HCT116 (cell line): ENCODE results near the gene ACOT7. TPM values are rescaled to one million over a fixed set of nuclear protein-coding genes. Genes with fewer than 3 reads are reported as not detected.

Experiments used
- ATAC-seq: fragments of 200-7000 bp; cut with Tn5 transposase; 2 replicates; pipeline ENCODE4 v1.9.1; 2020; ENCODE audit warnings: mild to moderate bottlenecking, moderate library complexity
- BruUV-seq: library from RNA; stranded (reverse); fragments of 400-500 nt; replicated peaks from 2 replicates; lab custom pipeline; 2021; lab: Mats Ljungman, UMichigan
- CTCF ChIA-PET: fragments of 300-600 bp; sonication (Branson Sonifier 250); formaldehyde crosslinking; loops from one replicate; lab custom pipeline; 2021; ENCODE audit warnings: antibody characterized with exemption; lab: Charles Lee
- POLR2A ChIA-PET: fragments of 300-600, 350-600 bp; sonication (Branson Sonifier 250); formaldehyde crosslinking; loops from one replicate; lab custom pipeline; 2021; ENCODE audit warnings: antibody characterized with exemption; lab: Charles Lee
- RAD21 ChIA-PET, 2 experiments: fragments of 300-600 bp; sonication (Branson Sonifier 250); formaldehyde crosslinking; loops; one replicate each; lab custom pipeline; 2023; ENCODE audit warnings: low total read pairs in 2 of 2; ENCODE audit not compliant: uncharacterized antibody in 2 of 2, unreplicated experiment in 2 of 2, low non-redundant PET in 1 of 2; lab: Charles Lee
- DNase-seq: peaks from one replicate; pipeline ENCODE4 v3.0.0-alpha.2; 2010; ENCODE audit warnings: low read depth, low spot score
- H2AFZ ChIP-seq: fragments of 200-600 bp; shearing (Covaris generic), sonication (generic); 2 replicates; pipeline ENCODE4 v1.6.1; 2017; ENCODE audit warnings: low read depth, mixed run types, mixed read lengths, antibody characterized with exemption, low read length; ENCODE audit not compliant: poor library complexity, severe bottlenecking
- H3K27ac ChIP-seq: 2 replicates; pipeline ENCODE4 v1.5.1; 2012; ENCODE audit warnings: low read depth, low read length
- H3K27me3 ChIP-seq: fragments of 200-600 bp; sonication (generic); 2 replicates; pipeline ENCODE4 v1.6.1; 2016; ENCODE audit warnings: mixed run types, low read length, mixed read lengths; ENCODE audit not compliant: insufficient read depth
- H3K36me3 ChIP-seq, 2 experiments: fragments of 200-500 bp in 1 of 2; fragments of 200-600 bp in 1 of 2; sonication (Bioruptor generic) in 1 of 2; sonication (generic) in 1 of 2; 2 replicates each; pipeline versions ENCODE4 v1.5.1 to v1.6.1; 2014 to 2016; ENCODE audit warnings: low read length in 2 of 2, inconsistent platforms in 1 of 2, mixed read lengths in 1 of 2, mixed run types in 1 of 2; ENCODE audit not compliant: insufficient read depth in 2 of 2, control insufficient read depth in 1 of 2
- H3K4me1 ChIP-seq, 2 experiments: fragments of 200-600 bp in 1 of 2; sonication (generic) in 1 of 2; 2 replicates each; pipeline versions ENCODE4 v1.5.1 to v1.6.1; 2012 to 2017; ENCODE audit warnings: low read length in 2 of 2, inconsistent platforms in 1 of 2, mild to moderate bottlenecking in 1 of 2, mixed read lengths in 1 of 2, mixed run types in 1 of 2, moderate library complexity in 1 of 2; ENCODE audit not compliant: insufficient read depth in 2 of 2, control insufficient read depth in 1 of 2
- H3K4me2 ChIP-seq: fragments of 200-600 bp; sonication (generic); 2 replicates; pipeline ENCODE4 v1.6.1; 2017; ENCODE audit warnings: mixed run types, low read length, mixed read lengths
- H3K4me3 ChIP-seq, 2 experiments: fragments of 200-600 bp in 1 of 2; sonication (generic) in 1 of 2; replicated peaks in 1 of 2; 2 replicates each; pipeline ENCODE4 v1.5.1; 2011 to 2016; ENCODE audit warnings: low read length in 2 of 2, control low read depth in 1 of 2, low read depth in 1 of 2, mild to moderate bottlenecking in 1 of 2, mixed read lengths in 1 of 2, mixed run types in 1 of 2
- H3K79me2 ChIP-seq: fragments of 200-600 bp; sonication (generic); 2 replicates; pipeline ENCODE4 v1.6.1; 2017; ENCODE audit warnings: mild to moderate bottlenecking, mixed run types, low read length, moderate library complexity, mixed read lengths; ENCODE audit not compliant: insufficient read depth
- H3K9ac ChIP-seq: fragments of 200-600 bp; sonication (generic); 2 replicates; pipeline ENCODE4 v1.6.1; 2016; ENCODE audit warnings: low read length, mixed read lengths
- H3K9me2 ChIP-seq: fragments of 200-600 bp; sonication (generic), shearing (Covaris generic); 2 replicates; pipeline ENCODE4 v1.6.1; 2017; ENCODE audit warnings: mixed run types, mild to moderate bottlenecking, moderate library complexity; ENCODE audit not compliant: insufficient read depth
- H3K9me3 ChIP-seq, 2 experiments: fragments of 200-500 bp in 1 of 2; fragments of 200-600 bp in 1 of 2; sonication (Bioruptor generic) in 1 of 2; sonication (generic) in 1 of 2; 2 replicates each; pipeline ENCODE4 v1.6.1; 2014 to 2017; ENCODE audit warnings: low read length in 2 of 2, mixed read lengths in 2 of 2, inconsistent platforms in 1 of 2, low read depth in 1 of 2, mild to moderate bottlenecking in 1 of 2, mixed run types in 1 of 2, moderate library complexity in 1 of 2; ENCODE audit not compliant: control insufficient read depth in 1 of 2, insufficient read depth in 1 of 2
- H4K20me1 ChIP-seq: fragments of 200-600 bp; sonication (generic), shearing (Covaris generic); 2 replicates; pipeline ENCODE4 v1.6.1; 2017; ENCODE audit warnings: mixed run types, mild to moderate bottlenecking, moderate library complexity; ENCODE audit not compliant: insufficient read depth
- ATF3 ChIP-seq: IDR thresholded peaks from 2 replicates; pipeline ENCODE4 v1.6.1; 2012
- CBX3 ChIP-seq: IDR thresholded peaks from 2 replicates; pipeline ENCODE4 v1.6.1; 2012; ENCODE audit warnings: low read depth
- CTCF ChIP-seq, 3 experiments: fragments of 200-600 bp in 1 of 3; sonication (generic) in 1 of 3; IDR thresholded peaks in 2 of 3; conservative IDR thresholded peaks in 1 of 3; 2 replicates each; pipeline ENCODE4 v1.5.1; 2012 to 2017; ENCODE audit warnings: low read depth in 2 of 3, low read length in 2 of 3, antibody characterized with exemption in 1 of 3, borderline replicate concordance in 1 of 3, control low read depth in 1 of 3, mild to moderate bottlenecking in 1 of 3, mixed read lengths in 1 of 3, mixed run types in 1 of 3, moderate library complexity in 1 of 3; ENCODE audit not compliant: insufficient read depth in 1 of 3
- EGR1 ChIP-seq: IDR thresholded peaks from 2 replicates; pipeline ENCODE4 v1.6.1; 2012; ENCODE audit warnings: low read depth
- ELF1 ChIP-seq: IDR thresholded peaks from 2 replicates; pipeline ENCODE4 v1.6.1; 2012; ENCODE audit warnings: low read depth, borderline replicate concordance
- EZH2 ChIP-seq: fragments of 200-600 bp; sonication (generic); IDR thresholded peaks from 2 replicates; pipeline ENCODE4 v1.6.1; 2017; ENCODE audit warnings: antibody characterized with exemption, mixed run types
- FOSL1 ChIP-seq: IDR thresholded peaks from 2 replicates; pipeline ENCODE4 v1.6.1; 2012; ENCODE audit warnings: low read depth
- POLR2A ChIP-seq: IDR thresholded peaks from 2 replicates; pipeline ENCODE4 v1.7.0; 2011; ENCODE audit warnings: borderline replicate concordance; ENCODE audit not compliant: insufficient read depth, insufficient read length; ENCODE audit errors: extremely low read depth
- SP1 ChIP-seq: IDR thresholded peaks from 2 replicates; pipeline ENCODE4 v1.6.1; 2012; ENCODE audit warnings: low read depth
- SRF ChIP-seq: IDR thresholded peaks from 2 replicates; pipeline ENCODE4 v1.6.1; 2012; ENCODE audit warnings: low read depth
- TCF7L2 ChIP-seq: IDR thresholded peaks from 2 replicates; pipeline ENCODE4 v1.7.0; 2011; ENCODE audit warnings: borderline replicate concordance, inconsistent platforms; ENCODE audit not compliant: insufficient read depth, insufficient read length; ENCODE audit errors: extremely low read depth
- ZFX ChIP-seq: fragments of 450-650 bp; IDR thresholded peaks from 2 replicates; pipeline ENCODE4 v1.6.1; 2017
- ZNF274 ChIP-seq: fragments of 200-500 bp; sonication (Bioruptor generic); IDR thresholded peaks from 2 replicates; pipeline ENCODE4 v1.6.1; 2014; ENCODE audit warnings: mild to moderate bottlenecking, low read depth, low read length, inconsistent platforms
- intact Hi-C: fragments of 100-400 bp; cut with micrococcal nuclease; formaldehyde crosslinking; loops from 2 replicates; pipeline ENCODE4 v1.10.0; 2022
- total RNA-seq: library from RNA; stranded (reverse); gene quantifications from one replicate; pipeline ENCODE4 v1.2.1, GENCODE V29; 2021; ENCODE audit not compliant: unreplicated experiment
- TF ChIP-seq, protein P1 (sequence below): IDR thresholded peaks from 2 replicates; pipeline ENCODE4 v1.6.1; 2012; ENCODE audit warnings: low read depth

Gene ACOT7
- total RNA-seq, 1 experiment from 2014 or later = 162 TPM

GRCh38 chr1:6260961-6261614, 132.5 kb downstream of the ACOT7 start, which contains the start of gene GPR153:
TSS of gene GPR153 (minus strand) at chr1:6261098. CDS start at chr1:6254905, 6,193 bp downstream.
- CTCF ChIA-PET = no interaction called here
- RAD21 ChIA-PET = no interaction called here
- H3K9ac ChIP-seq = peak within 1 kb of the TSS; percentile 52
- no peaks in the 10 kb centered on the region for H3K79me2 ChIP-seq
- H3K36me3 ChIP-seq = no peaks in the 10 kb centered on the region; a peak in 1 of 4 replicates
- H3K4me3 ChIP-seq = peak within 1 kb of the TSS; percentile 52 to 65
- H3K9me2 ChIP-seq = no peaks in the 10 kb centered on the region
- H3K27ac ChIP-seq = peak within 1 kb of the TSS; percentile 61; the same call in 1 of the 2 replicates
- peak; percentile 72 for ATAC-seq
- peaks cover 11 to 26% of the 10 kb centered on the region in 2 experiments; a peak in 2 of 4 replicates for H3K4me1 ChIP-seq
- peak within 1 kb of the TSS; percentile 35 for H2AFZ ChIP-seq
- no peaks in the 10 kb centered on the region for H3K27me3 ChIP-seq
- TF ChIP-seq POLR2A (no peak), ZNF274 (no peak), CTCF (IDR thresholded peaks at IDR 0.05 in 2 of 3, conservative IDR thresholded peaks at IDR 0.05 in 1 of 3; ENCODE audit: borderline replicate concordance in 1 of 3, insufficient read depth in 1 of 3, low read depth in 2 of 3, low read length in 2 of 3) (no peak), ELF1 (no peak), TCF7L2 (no peak), FOSL1 (no peak), EGR1 (no peak), SRF (no peak), ATF3 (no peak), CBX3 (no peak), EZH2 (no peak), ZFX (no peak), SP1 (no peak)
- TF ChIP-seq, protein P1, sequence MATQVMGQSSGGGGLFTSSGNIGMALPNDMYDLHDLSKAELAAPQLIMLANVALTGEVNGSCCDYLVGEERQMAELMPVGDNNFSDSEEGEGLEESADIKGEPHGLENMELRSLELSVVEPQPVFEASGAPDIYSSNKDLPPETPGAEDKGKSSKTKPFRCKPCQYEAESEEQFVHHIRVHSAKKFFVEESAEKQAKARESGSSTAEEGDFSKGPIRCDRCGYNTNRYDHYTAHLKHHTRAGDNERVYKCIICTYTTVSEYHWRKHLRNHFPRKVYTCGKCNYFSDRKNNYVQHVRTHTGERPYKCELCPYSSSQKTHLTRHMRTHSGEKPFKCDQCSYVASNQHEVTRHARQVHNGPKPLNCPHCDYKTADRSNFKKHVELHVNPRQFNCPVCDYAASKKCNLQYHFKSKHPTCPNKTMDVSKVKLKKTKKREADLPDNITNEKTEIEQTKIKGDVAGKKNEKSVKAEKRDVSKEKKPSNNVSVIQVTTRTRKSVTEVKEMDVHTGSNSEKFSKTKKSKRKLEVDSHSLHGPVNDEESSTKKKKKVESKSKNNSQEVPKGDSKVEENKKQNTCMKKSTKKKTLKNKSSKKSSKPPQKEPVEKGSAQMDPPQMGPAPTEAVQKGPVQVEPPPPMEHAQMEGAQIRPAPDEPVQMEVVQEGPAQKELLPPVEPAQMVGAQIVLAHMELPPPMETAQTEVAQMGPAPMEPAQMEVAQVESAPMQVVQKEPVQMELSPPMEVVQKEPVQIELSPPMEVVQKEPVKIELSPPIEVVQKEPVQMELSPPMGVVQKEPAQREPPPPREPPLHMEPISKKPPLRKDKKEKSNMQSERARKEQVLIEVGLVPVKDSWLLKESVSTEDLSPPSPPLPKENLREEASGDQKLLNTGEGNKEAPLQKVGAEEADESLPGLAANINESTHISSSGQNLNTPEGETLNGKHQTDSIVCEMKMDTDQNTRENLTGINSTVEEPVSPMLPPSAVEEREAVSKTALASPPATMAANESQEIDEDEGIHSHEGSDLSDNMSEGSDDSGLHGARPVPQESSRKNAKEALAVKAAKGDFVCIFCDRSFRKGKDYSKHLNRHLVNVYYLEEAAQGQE = no peak
- intact Hi-C loops = no loop called here
- DNase-seq = no peak
- H4K20me1 ChIP-seq = no peaks in the 10 kb centered on the region
- POLR2A ChIA-PET = no interaction called here
- peak within 1 kb of the TSS; percentile 89 for H3K4me2 ChIP-seq
- no peaks in the 10 kb centered on the region for H3K9me3 ChIP-seq
- BruUV-seq = no TSS peak
